Peyer's patch (tissue), 4 donors: ENCODE data around the gene TEX35. TPM values are rescaled to one million over a fixed set of nuclear protein-coding genes. Genes with fewer than 3 reads are reported as not detected.
"Not testable (repeated sequence)": the region's sequence is repeated elsewhere in the genome, so short reads cannot be mapped to it uniquely, and the experiment has no call there.

Experiments used
- DNase-seq, 3 donors: peaks; one replicate each; pipeline ENCODE4 v3.0.0-alpha.2; 2017 to 2019
- H3K27ac ChIP-seq, 4 donors: fragments of 200-600 bp; sonication (generic); one replicate each; pipeline ENCODE4 v1.5.1; 2016 to 2019
- H3K27me3 ChIP-seq, 2 donors: fragments of 200-600 bp; sonication (generic); one replicate each; pipeline ENCODE4 v1.5.1; 2019
- H3K36me3 ChIP-seq, 3 donors: fragments of 200-600 bp; sonication (generic); one replicate each; pipeline ENCODE4 v1.5.1; 2016 to 2019
- H3K4me1 ChIP-seq, 4 donors: fragments of 200-600 bp; sonication (generic); one replicate each; pipeline ENCODE4 v1.5.1; 2016 to 2019
- H3K4me3 ChIP-seq, 4 donors: fragments of 200-600 bp; sonication (generic); 1 replicate in 3 of 4; 2 replicates in 1 of 4; pipeline ENCODE4 v1.5.1; 2016 to 2019; ENCODE audit warnings: mild to moderate bottlenecking in 1 of 4
- H3K9me3 ChIP-seq, 4 donors: fragments of 200-600 bp; sonication (generic); one replicate each; pipeline ENCODE4 v1.5.1; 2016 to 2019; ENCODE audit warnings: mild to moderate bottlenecking in 1 of 4
- POLR2A ChIP-seq, 2 donors: fragments of 450-650 bp; IDR thresholded peaks; one replicate each; pipeline ENCODE4 v1.5.1; 2017; ENCODE audit warnings: antibody characterized with exemption in 2 of 2, mild to moderate bottlenecking in 2 of 2, moderate library complexity in 2 of 2
- total RNA-seq, 4 donors: library from RNA; depleted of rRNA; stranded (reverse); fragments of >200 nt; gene quantifications; one replicate each; pipeline ENCODE4 v1.1.0, GENCODE V29; 2016
- TF ChIP-seq, protein P1 (sequence below), 6 experiments: fragments of 450-650 bp in 4 of 6; fragments of 200-600 bp in 2 of 6; sonication (generic) in 1 of 6; IDR thresholded peaks; one replicate each; pipeline ENCODE4 v1.5.1; 2017 to 2019; ENCODE audit warnings: antibody characterized with exemption in 6 of 6, mild to moderate bottlenecking in 3 of 6, moderate library complexity in 1 of 6

TEX35 gene
- total RNA-seq, 4 donors from 2014 or later = not detected

GRCh38 chr1:178551307-178551706, 38.4 kb downstream of the TEX35 start:
- DNase-seq = no peak
- Histone ChIP-seq H3K4me1 (no peaks in the 10 kb centered on the region), H3K27me3 (no peaks in the 10 kb centered on the region), H3K36me3 (peaks cover 0 to 21% (median 0%) of the 10 kb centered on the region in 3 donors), H3K9me3 (peaks cover 0 to 6% (median 0%) of the 10 kb centered on the region in 4 donors), H3K27ac (no peak overlapping the region), H3K4me3 (no peak overlapping the region)
- TF ChIP-seq POLR2A (IDR thresholded peaks at IDR 0.05) = no peak
- TF ChIP-seq, protein P1, sequence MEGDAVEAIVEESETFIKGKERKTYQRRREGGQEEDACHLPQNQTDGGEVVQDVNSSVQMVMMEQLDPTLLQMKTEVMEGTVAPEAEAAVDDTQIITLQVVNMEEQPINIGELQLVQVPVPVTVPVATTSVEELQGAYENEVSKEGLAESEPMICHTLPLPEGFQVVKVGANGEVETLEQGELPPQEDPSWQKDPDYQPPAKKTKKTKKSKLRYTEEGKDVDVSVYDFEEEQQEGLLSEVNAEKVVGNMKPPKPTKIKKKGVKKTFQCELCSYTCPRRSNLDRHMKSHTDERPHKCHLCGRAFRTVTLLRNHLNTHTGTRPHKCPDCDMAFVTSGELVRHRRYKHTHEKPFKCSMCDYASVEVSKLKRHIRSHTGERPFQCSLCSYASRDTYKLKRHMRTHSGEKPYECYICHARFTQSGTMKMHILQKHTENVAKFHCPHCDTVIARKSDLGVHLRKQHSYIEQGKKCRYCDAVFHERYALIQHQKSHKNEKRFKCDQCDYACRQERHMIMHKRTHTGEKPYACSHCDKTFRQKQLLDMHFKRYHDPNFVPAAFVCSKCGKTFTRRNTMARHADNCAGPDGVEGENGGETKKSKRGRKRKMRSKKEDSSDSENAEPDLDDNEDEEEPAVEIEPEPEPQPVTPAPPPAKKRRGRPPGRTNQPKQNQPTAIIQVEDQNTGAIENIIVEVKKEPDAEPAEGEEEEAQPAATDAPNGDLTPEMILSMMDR (IDR thresholded peaks at IDR 0.05) = no peak

DNA sequence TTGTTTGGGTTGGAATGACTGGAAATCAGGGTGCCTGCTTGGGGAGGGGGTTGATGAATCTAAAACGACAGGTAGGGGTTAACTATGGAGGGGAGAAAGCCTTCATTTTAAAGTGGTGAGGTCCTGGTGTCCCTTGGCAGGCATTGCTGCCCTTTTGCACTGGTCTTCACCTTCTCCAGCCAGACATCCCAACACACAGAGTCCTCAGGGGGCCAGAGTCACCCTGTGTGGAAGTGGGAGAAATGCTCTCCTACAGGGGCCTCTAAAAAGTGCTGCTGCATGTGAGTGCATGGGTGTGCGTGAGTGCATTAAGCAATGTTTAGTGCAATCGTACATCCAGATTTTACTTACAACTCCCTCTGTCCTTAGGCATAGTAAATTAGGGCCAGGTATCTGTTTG, 39.0 kb downstream of the TEX35 start:
- no peaks in the 10 kb centered on the region for H3K4me1 ChIP-seq
- no peak overlapping the region for H3K4me3 ChIP-seq
- H3K9me3 ChIP-seq = peaks cover 0 to 6% (median 0%) of the 10 kb centered on the region in 4 donors
- DNase-seq = no peak
- H3K27ac ChIP-seq = no peak overlapping the region
- H3K27me3 ChIP-seq = no peaks in the 10 kb centered on the region
- TF ChIP-seq, protein P1 (IDR thresholded peaks at IDR 0.05) = no peak
- TF ChIP-seq POLR2A (IDR thresholded peaks at IDR 0.05) = no peak
- H3K36me3 ChIP-seq = peaks cover 0 to 21% (median 0%) of the 10 kb centered on the region in 3 donors

GRCh38 chr1:178552856-178553255, 39.9 kb downstream of the TEX35 start:
- H3K27ac ChIP-seq = no peak overlapping the region
- no peaks in the 10 kb centered on the region for H3K4me1 ChIP-seq
- no peaks in the 10 kb centered on the region for H3K27me3 ChIP-seq
- TF ChIP-seq POLR2A (IDR thresholded peaks at IDR 0.05) = no peak
- TF ChIP-seq, protein P1 (IDR thresholded peaks at IDR 0.05) = no peak
- peaks cover 0 to 12% (median 0%) of the 10 kb centered on the region in 3 donors for H3K36me3 ChIP-seq
- peaks cover 0 to 6% (median 0%) of the 10 kb centered on the region in 4 donors for H3K9me3 ChIP-seq
- H3K4me3 ChIP-seq = no peak overlapping the region
- DNase-seq = no peak

GRCh38 chr1:178554351-178554750, 41.4 kb downstream of the TEX35 start:
- H3K27me3 ChIP-seq, DNase-seq, H3K36me3 ChIP-seq, H3K4me1 ChIP-seq, H3K4me3 ChIP-seq, H3K27ac ChIP-seq, H3K9me3 ChIP-seq: not testable (repeated sequence)

DNA sequence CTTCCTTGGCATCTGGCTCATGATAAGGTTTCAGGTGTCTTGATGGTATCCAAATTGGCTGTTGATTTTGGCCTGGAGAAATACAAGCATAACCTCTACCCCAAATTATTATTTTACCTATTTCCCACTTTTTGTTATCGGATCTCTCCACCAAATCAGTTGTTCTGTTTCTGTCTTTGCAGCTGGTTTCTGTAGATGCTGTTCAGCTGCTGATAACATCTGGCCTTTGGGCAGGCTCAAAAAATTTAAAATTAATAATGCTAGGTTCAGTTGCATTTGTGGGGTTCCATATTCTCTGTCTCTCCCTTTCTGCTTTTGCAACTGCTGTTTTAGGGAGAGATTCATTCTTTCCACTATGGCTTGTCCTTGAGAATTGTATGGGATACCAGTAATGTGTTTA, 42.7 kb downstream of the TEX35 start:
- not testable (repeated sequence) for H3K27me3 ChIP-seq, H3K27ac ChIP-seq, H3K36me3 ChIP-seq, DNase-seq, H3K4me1 ChIP-seq, H3K9me3 ChIP-seq, H3K4me3 ChIP-seq

DNA sequence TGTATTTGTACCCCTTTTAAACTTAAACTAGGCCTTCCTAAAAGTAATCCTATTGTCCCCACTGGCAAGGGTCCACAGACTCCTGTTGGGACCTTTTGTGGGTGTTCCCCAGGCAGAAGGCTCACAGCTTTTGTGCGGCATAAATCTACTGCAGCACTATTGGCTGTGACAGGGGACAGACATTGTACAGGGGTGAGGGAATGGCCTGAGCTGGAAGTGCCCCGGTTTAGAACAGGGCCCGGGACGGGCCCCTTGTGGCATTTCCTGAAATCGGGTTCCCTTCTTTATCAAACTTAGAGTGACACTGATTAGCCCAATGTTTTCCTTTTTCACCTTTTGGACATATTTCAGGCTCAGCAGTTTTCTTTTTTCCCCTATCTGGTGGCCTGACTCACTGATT, 45.9 kb downstream of the TEX35 start:
- H3K4me1 ChIP-seq, H3K27me3 ChIP-seq, H3K4me3 ChIP-seq, DNase-seq, H3K27ac ChIP-seq, H3K9me3 ChIP-seq, H3K36me3 ChIP-seq: not testable (repeated sequence)

DNA sequence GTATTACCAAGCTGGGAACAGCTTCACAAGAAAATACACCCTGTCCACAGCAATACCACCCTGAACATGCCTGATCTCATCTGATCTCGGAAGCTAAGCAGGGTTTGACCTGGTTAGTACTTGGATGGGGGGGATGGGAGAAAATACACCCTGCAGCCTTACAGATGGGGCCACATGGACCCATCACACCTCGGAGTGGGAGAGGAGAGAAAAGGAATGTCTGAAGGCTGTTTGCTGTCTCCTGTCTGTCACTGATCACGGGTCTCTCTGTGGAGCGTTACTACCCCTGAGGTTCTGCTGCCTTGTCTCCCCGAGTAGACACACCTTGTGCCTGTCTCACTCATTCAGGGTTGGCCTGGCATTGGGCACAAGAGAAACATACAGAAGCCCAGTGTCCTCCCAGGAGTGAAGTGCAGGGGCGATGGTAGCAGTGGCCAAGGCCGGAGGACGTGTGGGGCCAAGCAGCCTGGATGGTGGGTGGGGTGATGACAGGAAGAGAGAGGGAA, 48.0 kb downstream of the TEX35 start:
- no peaks in the 10 kb centered on the region for H3K4me1 ChIP-seq
- DNase-seq = no peak
- no peaks in the 10 kb centered on the region for H3K36me3 ChIP-seq
- no peaks in the 10 kb centered on the region for H3K9me3 ChIP-seq
- TF ChIP-seq POLR2A (IDR thresholded peaks at IDR 0.05) = no peak
- TF ChIP-seq, protein P1 (IDR thresholded peaks at IDR 0.05) = no peak
- H3K4me3 ChIP-seq = no peak overlapping the region
- no peaks in the 10 kb centered on the region for H3K27me3 ChIP-seq
- H3K27ac ChIP-seq = no peak overlapping the region
